ENCODE measurements around the gene LIN7A. TPM values are rescaled to one million over a fixed set of nuclear protein-coding genes. Genes with fewer than 3 reads are reported as not detected.
"Not testable (repeated sequence)": the region's sequence is repeated elsewhere in the genome, so short reads cannot be mapped to it uniquely, and the experiment has no call there.

The LIN7A gene
- total and polyA plus RNA-seq, 4 donors = 4.0 to 21.7 (median 6.6) TPM

DNA sequence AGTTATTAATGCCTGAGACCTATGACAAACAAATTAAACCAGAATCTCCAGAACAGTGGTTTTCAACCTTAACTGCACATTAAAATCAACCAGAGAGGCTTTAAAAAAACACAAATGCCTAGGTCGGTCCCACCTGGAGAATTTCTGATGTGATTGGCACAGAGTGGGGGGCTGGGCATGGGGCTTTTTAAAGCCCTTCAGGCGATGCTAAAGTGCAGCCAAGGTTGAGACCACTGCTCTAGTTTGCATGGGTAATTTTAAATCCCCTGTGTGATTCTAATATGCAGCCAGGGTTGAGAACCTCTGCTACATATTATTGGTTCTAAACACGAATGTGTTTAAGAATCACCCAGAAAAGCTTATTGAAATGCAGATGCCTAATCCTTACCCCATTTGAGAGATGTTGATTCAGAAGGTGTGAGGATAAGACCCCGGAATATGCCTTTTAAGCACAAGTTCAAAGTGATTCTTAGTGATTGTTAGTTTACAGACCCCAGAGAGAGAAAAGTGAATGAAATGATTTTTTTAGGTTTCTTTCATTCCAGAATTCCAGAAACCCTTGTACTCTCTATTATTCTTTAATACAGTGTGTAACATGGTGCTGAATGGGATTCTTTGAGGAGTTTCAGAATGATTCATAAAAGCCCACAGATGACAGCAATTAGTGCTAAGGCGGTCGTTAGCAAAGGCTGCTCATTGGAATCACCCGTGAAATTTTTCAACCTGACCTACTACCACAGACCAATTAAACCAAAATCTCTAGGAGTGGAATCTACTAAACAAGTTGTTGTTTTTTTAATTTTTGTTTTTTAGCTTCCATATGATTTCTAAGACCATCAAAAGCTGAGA, 44.9 kb downstream of the LIN7A start:
- TF ChIP-seq, protein P1, sequence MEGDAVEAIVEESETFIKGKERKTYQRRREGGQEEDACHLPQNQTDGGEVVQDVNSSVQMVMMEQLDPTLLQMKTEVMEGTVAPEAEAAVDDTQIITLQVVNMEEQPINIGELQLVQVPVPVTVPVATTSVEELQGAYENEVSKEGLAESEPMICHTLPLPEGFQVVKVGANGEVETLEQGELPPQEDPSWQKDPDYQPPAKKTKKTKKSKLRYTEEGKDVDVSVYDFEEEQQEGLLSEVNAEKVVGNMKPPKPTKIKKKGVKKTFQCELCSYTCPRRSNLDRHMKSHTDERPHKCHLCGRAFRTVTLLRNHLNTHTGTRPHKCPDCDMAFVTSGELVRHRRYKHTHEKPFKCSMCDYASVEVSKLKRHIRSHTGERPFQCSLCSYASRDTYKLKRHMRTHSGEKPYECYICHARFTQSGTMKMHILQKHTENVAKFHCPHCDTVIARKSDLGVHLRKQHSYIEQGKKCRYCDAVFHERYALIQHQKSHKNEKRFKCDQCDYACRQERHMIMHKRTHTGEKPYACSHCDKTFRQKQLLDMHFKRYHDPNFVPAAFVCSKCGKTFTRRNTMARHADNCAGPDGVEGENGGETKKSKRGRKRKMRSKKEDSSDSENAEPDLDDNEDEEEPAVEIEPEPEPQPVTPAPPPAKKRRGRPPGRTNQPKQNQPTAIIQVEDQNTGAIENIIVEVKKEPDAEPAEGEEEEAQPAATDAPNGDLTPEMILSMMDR (IDR thresholded peaks at IDR 0.05; ENCODE audit: control extremely low read depth, extremely low read depth) = no peak
- 61 to 68% methylated on average over 7 of the region's 7 CpGs for WGBS, 2 donors
- peaks cover 0 to 5% (median 0%) of the 10 kb centered on the region in 5 donors for H3K4me1 ChIP-seq (ENCODE audit: control insufficient read depth in 5 of 5, insufficient read depth in 5 of 5, low read length in 5 of 5)

DNA sequence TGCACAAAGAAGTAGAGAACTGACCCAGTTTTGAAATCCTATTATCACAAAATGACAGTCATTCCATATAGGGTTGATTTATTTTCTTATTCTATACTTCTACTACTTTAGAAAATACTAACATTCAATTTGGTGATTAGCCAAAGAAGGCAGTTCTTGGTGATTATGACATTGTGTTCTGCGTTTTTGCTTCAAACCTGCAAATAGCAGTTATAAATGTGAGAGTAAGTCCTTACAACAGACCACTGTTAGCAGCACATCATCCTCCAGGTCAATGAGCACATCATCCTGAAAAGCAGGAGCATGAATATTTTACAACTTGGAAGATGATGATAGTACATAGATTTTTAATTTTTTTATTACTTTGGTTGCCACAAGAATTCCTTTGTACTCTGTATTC, 53.1 kb downstream of the LIN7A start:
- Histone ChIP-seq H3K4me3 (no peak overlapping the region), H3K9me3 (ENCODE audit: control insufficient read depth in 4 of 4, insufficient read depth in 3 of 4, low read length in 3 of 4) (no peaks in the 10 kb centered on the region), H3K27me3 (ENCODE audit: control insufficient read depth in 3 of 3, insufficient read depth in 3 of 3, low read length in 2 of 3) (no peaks in the 10 kb centered on the region), H3K36me3 (ENCODE audit: control insufficient read depth in 4 of 4, insufficient read depth in 4 of 4, low read length in 4 of 4) (peaks cover 0 to 5% (median 0%) of the 10 kb centered on the region in 4 donors), H3K9ac (ENCODE audit: insufficient read depth in 1 of 2, low read length in 2 of 2) (no peak overlapping the region), H3K4me1 (ENCODE audit: control insufficient read depth in 5 of 5, insufficient read depth in 5 of 5, low read length in 5 of 5) (peaks cover 0 to 11% (median 4%) of the 10 kb centered on the region in 5 donors), H3K27ac (ENCODE audit: low read depth in 1 of 2, low read length in 1 of 2) (no peak overlapping the region)
- ATAC-seq (ENCODE audit: insufficient read depth, low FRiP score) (no peak), DNase-seq (no peak)
- WGBS, 2 donors = 79 to 93% methylated on average over 1 of the region's 1 CpG
- TF ChIP-seq, protein P1 (IDR thresholded peaks at IDR 0.05; ENCODE audit: control extremely low read depth, extremely low read depth) = no peak

More for the DNA sequence above, 44.9 kb downstream of the LIN7A start:
- H3K9ac ChIP-seq (ENCODE audit: insufficient read depth in 1 of 2, low read length in 2 of 2) = no peak overlapping the region
- DNase-seq (no peak), ATAC-seq (ENCODE audit: insufficient read depth, low FRiP score) (no peak)
- H3K27ac ChIP-seq (ENCODE audit: low read depth in 1 of 2, low read length in 1 of 2) = no peak overlapping the region
- no peaks in the 10 kb centered on the region for H3K27me3 ChIP-seq (ENCODE audit: control insufficient read depth in 3 of 3, insufficient read depth in 3 of 3, low read length in 2 of 3)
- H3K36me3 ChIP-seq (ENCODE audit: control insufficient read depth in 4 of 4, insufficient read depth in 4 of 4, low read length in 4 of 4) = peaks cover 0 to 3% (median under 1%) of the 10 kb centered on the region in 4 donors
- no peak overlapping the region for H3K4me3 ChIP-seq
- H3K9me3 ChIP-seq (ENCODE audit: control insufficient read depth in 4 of 4, insufficient read depth in 3 of 4, low read length in 3 of 4) = no peaks in the 10 kb centered on the region

DNA sequence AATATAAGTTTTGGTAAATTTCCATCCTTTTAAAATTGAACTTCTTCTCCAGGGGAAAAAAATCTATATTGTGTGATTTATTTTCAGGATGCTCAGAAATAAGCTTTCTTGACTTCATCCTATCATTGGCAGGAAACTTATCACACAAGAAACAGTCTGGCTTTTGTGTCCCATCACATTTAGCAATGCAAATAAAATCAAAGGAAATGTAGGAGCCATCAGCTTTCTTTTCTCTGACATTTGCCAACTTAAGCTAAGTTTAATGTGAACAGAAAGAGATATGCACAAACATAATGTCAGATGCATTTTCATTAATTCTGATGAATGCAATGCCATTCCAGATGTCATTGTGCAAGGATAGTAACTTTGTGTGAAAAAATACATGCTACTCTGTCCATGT, 56.6 kb downstream of the LIN7A start:
- DNase-seq (peak in 2 of 3 donors; percentile 38 to 57), ATAC-seq (ENCODE audit: insufficient read depth, low FRiP score) (no peak)
- Histone ChIP-seq H3K9ac (ENCODE audit: insufficient read depth in 1 of 2, low read length in 2 of 2) (no peak overlapping the region), H3K27me3 (ENCODE audit: control insufficient read depth in 3 of 3, insufficient read depth in 3 of 3, low read length in 2 of 3) (peaks cover 0 to 1% (median 0%) of the 10 kb centered on the region in 3 donors), H3K36me3 (ENCODE audit: control insufficient read depth in 4 of 4, insufficient read depth in 4 of 4, low read length in 4 of 4) (no peaks in the 10 kb centered on the region), H3K27ac (ENCODE audit: low read depth in 1 of 2, low read length in 1 of 2) (no peak overlapping the region), H3K4me3 (no peak overlapping the region), H3K4me1 (ENCODE audit: control insufficient read depth in 5 of 5, insufficient read depth in 5 of 5, low read length in 5 of 5) (peaks cover 0 to 17% (median 4%) of the 10 kb centered on the region in 5 donors), H3K9me3 (ENCODE audit: control insufficient read depth in 4 of 4, insufficient read depth in 3 of 4, low read length in 3 of 4) (no peaks in the 10 kb centered on the region)
- TF ChIP-seq, protein P1 (IDR thresholded peaks at IDR 0.05; ENCODE audit: control extremely low read depth, extremely low read depth) = no peak

DNA sequence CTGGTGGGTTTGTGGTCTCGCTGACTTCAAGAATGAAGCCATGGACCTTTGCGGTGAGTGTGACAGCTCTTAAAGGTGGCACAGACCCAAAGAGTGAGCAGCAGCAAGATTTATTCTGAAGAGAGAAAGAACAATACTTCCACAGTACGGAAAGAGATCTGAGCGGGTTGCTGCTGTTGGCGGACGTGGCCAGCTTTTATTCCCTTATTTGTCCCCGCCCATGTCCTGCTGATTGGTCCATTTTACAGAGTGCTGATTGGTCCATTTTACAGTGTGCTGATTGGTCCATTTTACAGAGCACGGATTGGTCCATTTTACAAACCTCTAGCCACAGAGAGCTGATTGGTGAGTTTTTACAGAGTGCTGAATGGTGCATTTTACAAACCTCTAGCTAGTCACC, 59.3 kb downstream of the LIN7A start:
- peak overlapping the region in 1 of 2 donors; percentile 81 for H3K27ac ChIP-seq (ENCODE audit: low read depth in 1 of 2, low read length in 1 of 2)
- not testable (repeated sequence) for H3K9ac ChIP-seq (ENCODE audit: insufficient read depth in 1 of 2, low read length in 2 of 2)
- WGBS, 2 donors = 87 to 89% methylated on average over 8 of the region's 8 CpGs

More for the DNA sequence above, 59.3 kb downstream of the LIN7A start:
- not testable (repeated sequence) for ATAC-seq (ENCODE audit: insufficient read depth, low FRiP score); H3K9me3 ChIP-seq (ENCODE audit: control insufficient read depth in 4 of 4, insufficient read depth in 3 of 4, low read length in 3 of 4); H3K4me3 ChIP-seq; H3K36me3 ChIP-seq (ENCODE audit: control insufficient read depth in 4 of 4, insufficient read depth in 4 of 4, low read length in 4 of 4)
- Histone ChIP-seq H3K4me1 (ENCODE audit: control insufficient read depth in 5 of 5, insufficient read depth in 5 of 5, low read length in 5 of 5) (peaks cover 0 to 17% (median 4%) of the 10 kb centered on the region in 5 donors), H3K27me3 (ENCODE audit: control insufficient read depth in 3 of 3, insufficient read depth in 3 of 3, low read length in 2 of 3) (peaks cover 0 to 16% (median 0%) of the 10 kb centered on the region in 3 donors)
- DNase-seq = peak in 2 of 3 donors; percentile 47 to 63

Measured in lung (tissue), 12 donors.